Ishikawa (cell line): ENCODE measurements around the gene PEDS1.

Source experiments
- TAF1 ChIP-seq: IDR thresholded peaks from 2 replicates; pipeline ENCODE4 v1.6.1; 2012; ENCODE audit warnings: low read depth, mild to moderate bottlenecking
- YY1 ChIP-seq: IDR thresholded peaks from 2 replicates; pipeline ENCODE4 v1.6.1; 2012; ENCODE audit warnings: low read depth

GRCh38 chr20:50199703-50200102 lies 46.2 kb upstream of the PEDS1 start:
- TF ChIP-seq TAF1 (no peak), YY1 (no peak)
